A673 (cell line): ENCODE data around the gene TMEM30A.

Experiments
- CTCF ChIP-seq: fragments of 300-800, 200-600 bp; sonication (generic); conservative IDR thresholded peaks from 2 replicates; pipeline ENCODE4 v1.5.1; 2017; ENCODE audit warnings: low read depth, mild to moderate bottlenecking, antibody characterized with exemption, low read length, moderate library complexity, mixed read lengths
- EZH2 ChIP-seq: fragments of 200-600 bp; sonication (generic); IDR thresholded peaks from 2 replicates; pipeline ENCODE4 v1.6.1; 2017; ENCODE audit warnings: borderline replicate concordance, low read depth, mild to moderate bottlenecking, mixed read lengths, antibody characterized with exemption, low read length; ENCODE audit not compliant: poor library complexity, severe bottlenecking

GRCh38 chr6:75333676-75334200 is 49.1 kb upstream of the TMEM30A start:
- no peak for TF ChIP-seq CTCF
- TF ChIP-seq EZH2, result no peak
